ENCODE measurements around the gene GOSR1. TPM values are rescaled to one million over a fixed set of nuclear protein-coding genes. Genes with fewer than 3 reads are reported as not detected.

GOSR1 gene
- total RNA-seq, 1 experiment from 2014 or later, result 47.1 TPM

- Mint-ChIP-seq H3K4me1 (ENCODE audit: low read depth, unreplicated experiment) (no peaks in the 10 kb centered on the region), H3K27ac (ENCODE audit: unreplicated experiment) (no peak overlapping the region), H3K27me3 (ENCODE audit: unreplicated experiment) (no peaks in the 10 kb centered on the region), H3K4me3 (ENCODE audit: low read depth, unreplicated experiment) (no peak overlapping the region), H3K36me3 (ENCODE audit: insufficient read depth, unreplicated experiment) (peaks cover 36% of the 10 kb centered on the region), H3K9me3 (ENCODE audit: low read depth, unreplicated experiment) (no peaks in the 10 kb centered on the region)
- BruUV-seq (replicated peaks), result no TSS peak
- intact Hi-C loops (cut with micrococcal nuclease; ENCODE audit: unreplicated experiment), result no loop called here
- CTCF ChIA-PET, result interaction anchor here (0.6 kb wide), 1 partner anchor 15 kb away, joined by 3 read pairs; no protein-coding TSS in a partner anchor
- no peak for TF ChIP-seq CTCF (IDR thresholded peaks at IDR 0.05; ENCODE audit: unreplicated experiment)
- no peak for DNase-seq
Measured at GRCh38 chr17:30503558-30503957, 26.4 kb downstream of the GOSR1 start.

GRCh38 chr17:30505868-30506417, 28.7 kb downstream of the GOSR1 start:
- no peak overlapping the region for H3K27ac Mint-ChIP-seq (ENCODE audit: unreplicated experiment)
- H3K36me3 Mint-ChIP-seq (ENCODE audit: insufficient read depth, unreplicated experiment), result peaks cover 29% of the 10 kb centered on the region
- CTCF ChIA-PET, result no interaction called here
- TF ChIP-seq CTCF (IDR thresholded peaks at IDR 0.05; ENCODE audit: unreplicated experiment), result no peak
- no peaks in the 10 kb centered on the region for H3K4me1 Mint-ChIP-seq (ENCODE audit: low read depth, unreplicated experiment)
- intact Hi-C loops (cut with micrococcal nuclease; ENCODE audit: unreplicated experiment), result no loop called here
- H3K9me3 Mint-ChIP-seq (ENCODE audit: low read depth, unreplicated experiment), result no peaks in the 10 kb centered on the region
- no peaks in the 10 kb centered on the region for H3K27me3 Mint-ChIP-seq (ENCODE audit: unreplicated experiment)
- H3K4me3 Mint-ChIP-seq (ENCODE audit: low read depth, unreplicated experiment), result no peak overlapping the region
- no TSS peak for BruUV-seq (replicated peaks)
- DNase-seq, result no peak

GRCh38 chr17:30506481-30506880, 29.3 kb downstream of the GOSR1 start:
- Mint-ChIP-seq H3K27ac (ENCODE audit: unreplicated experiment) (no peak overlapping the region), H3K4me3 (ENCODE audit: low read depth, unreplicated experiment) (no peak overlapping the region), H3K36me3 (ENCODE audit: insufficient read depth, unreplicated experiment) (peaks cover 24% of the 10 kb centered on the region), H3K4me1 (ENCODE audit: low read depth, unreplicated experiment) (no peaks in the 10 kb centered on the region), H3K9me3 (ENCODE audit: low read depth, unreplicated experiment) (no peaks in the 10 kb centered on the region), H3K27me3 (ENCODE audit: unreplicated experiment) (no peaks in the 10 kb centered on the region)
- CTCF ChIA-PET, result no interaction called here
- intact Hi-C loops (cut with micrococcal nuclease; ENCODE audit: unreplicated experiment), result no loop called here
- no TSS peak for BruUV-seq (replicated peaks)
- DNase-seq, result no peak
- TF ChIP-seq CTCF (IDR thresholded peaks at IDR 0.05; ENCODE audit: unreplicated experiment), result no peak

- Mint-ChIP-seq H3K4me1 (ENCODE audit: low read depth, unreplicated experiment) (no peaks in the 10 kb centered on the region), H3K9me3 (ENCODE audit: low read depth, unreplicated experiment) (no peaks in the 10 kb centered on the region), H3K36me3 (ENCODE audit: insufficient read depth, unreplicated experiment) (peaks cover 13% of the 10 kb centered on the region), H3K27ac (ENCODE audit: unreplicated experiment) (no peak overlapping the region), H3K4me3 (ENCODE audit: low read depth, unreplicated experiment) (no peak overlapping the region), H3K27me3 (ENCODE audit: unreplicated experiment) (no peaks in the 10 kb centered on the region)
- intact Hi-C loops (cut with micrococcal nuclease; ENCODE audit: unreplicated experiment), result no loop called here
- TF ChIP-seq CTCF (IDR thresholded peaks at IDR 0.05; ENCODE audit: unreplicated experiment), result no peak
- DNase-seq, result no peak
- CTCF ChIA-PET, result no interaction called here
- BruUV-seq (replicated peaks), result no TSS peak
Measured at GRCh38 chr17:30513346-30513745, 36.1 kb downstream of the GOSR1 start.
